Stimulated activated CD4-positive, alpha-beta T cell treated with anti-CD3 and anti-CD28 coated beads, Interleukin-1b, Interleukin-23, amount 100 ng/mL, for 48 hours (primary cell): ENCODE results near the gene S100A6.

Source experiments
- DNase-seq: peaks from one replicate; pipeline ENCODE4 v3.0.0-alpha.2; 2020

S100A6 gene

GRCh38 chr1:153544453-153545066, 8.8 kb upstream of the S100A6 start:
- no peak for DNase-seq

- DNase-seq = no peak
Measured at GRCh38 chr1:153543736-153544135, 7.9 kb upstream of the S100A6 start.

GRCh38 chr1:153542956-153543711, 7.3 kb upstream of the S100A6 start:
- no peak for DNase-seq

GRCh38 chr1:153541641-153542590, 6.1 kb upstream of the S100A6 start:
- no peak for DNase-seq

- DNase-seq = peak; percentile 45
Measured at GRCh38 chr1:153540394-153541361, 4.9 kb upstream of the S100A6 start, which contains the start of gene S100A5. S100A5 (minus strand) TSS chr1:153540934; CDS start chr1:153540191, 743 bp downstream.

GRCh38 chr1:153539395-153540093, 3.8 kb upstream of the S100A6 start:
- DNase-seq = no peak

- no peak for DNase-seq
Measured at GRCh38 chr1:153538315-153538821, 2.6 kb upstream of the S100A6 start.

GRCh38 chr1:153537376-153537730, 1.6 kb upstream of the S100A6 start:
- no peak for DNase-seq

GRCh38 chr1:153536671-153537375, 1.0 kb upstream of the S100A6 start:
- no peak for DNase-seq

- peak; percentile 83 for DNase-seq
Measured at GRCh38 chr1:153536012-153536670, 350 bp upstream of the S100A6 start.

- no peak for DNase-seq
Measured at GRCh38 chr1:153534925-153535241, 908 bp downstream of the S100A6 start.

GRCh38 chr1:153534226-153534924, 1.4 kb downstream of the S100A6 start:
- DNase-seq = no peak

- no peak for DNase-seq
Measured at GRCh38 chr1:153533689-153534201, 2.0 kb downstream of the S100A6 start.

- peak; percentile 79 for DNase-seq
Measured at GRCh38 chr1:153532769-153533599, 2.8 kb downstream of the S100A6 start.

- DNase-seq = peak; percentile 50
Measured at GRCh38 chr1:153532181-153532580, 3.6 kb downstream of the S100A6 start.

GRCh38 chr1:153531638-153532037, 4.2 kb downstream of the S100A6 start:
- no peak for DNase-seq

- no peak for DNase-seq
Measured at GRCh38 chr1:153527683-153528040, 8.1 kb downstream of the S100A6 start.

- DNase-seq = no peak
Measured at GRCh38 chr1:153527023-153527682, 8.6 kb downstream of the S100A6 start.
